ENCODE measurements around the gene GNAI2. TPM values are rescaled to one million over a fixed set of nuclear protein-coding genes. Genes with fewer than 3 reads are reported as not detected.

The GNAI2 gene
- total RNA-seq, 1 donor from 2014 or later, result 225 TPM

GRCh38 chr3:50196253-50196801 lies 39.7 kb upstream of the GNAI2 start:
- Mint-ChIP-seq H3K4me1 (peaks cover 5% of the 10 kb centered on the region), H3K27ac (no peak overlapping the region), H3K9me3 (no peaks in the 10 kb centered on the region), H3K4me3 (no peak overlapping the region), H3K36me3 (ENCODE audit: low read depth) (no peaks in the 10 kb centered on the region), H3K27me3 (peaks cover 23% of the 10 kb centered on the region)
- intact Hi-C loops (cut with micrococcal nuclease), result no loop called here
- DNase-seq, result no peak

- intact Hi-C loops (cut with micrococcal nuclease), result no loop called here
- H3K4me1 Mint-ChIP-seq, result no peaks in the 10 kb centered on the region
- no peaks in the 10 kb centered on the region for H3K9me3 Mint-ChIP-seq
- H3K27me3 Mint-ChIP-seq, result peaks cover 36% of the 10 kb centered on the region
- H3K36me3 Mint-ChIP-seq (ENCODE audit: low read depth), result no peaks in the 10 kb centered on the region
- no peak overlapping the region for H3K27ac Mint-ChIP-seq
- H3K4me3 Mint-ChIP-seq, result no peak overlapping the region
- DNase-seq, result no peak
Observed at GRCh38 chr3:50201573-50202315, 34.3 kb upstream of the GNAI2 start.

GRCh38 chr3:50202353-50203112 lies 33.5 kb upstream of the GNAI2 start:
- peaks cover 35% of the 10 kb centered on the region for H3K27me3 Mint-ChIP-seq

GRCh38 chr3:50203113-50203808 lies 32.7 kb upstream of the GNAI2 start:
- DNase-seq, result no peak
- intact Hi-C loops (cut with micrococcal nuclease), result no loop called here
- no peaks in the 10 kb centered on the region for H3K4me1 Mint-ChIP-seq
- H3K9me3 Mint-ChIP-seq, result no peaks in the 10 kb centered on the region
- peaks cover 38% of the 10 kb centered on the region for H3K27me3 Mint-ChIP-seq
- H3K27ac Mint-ChIP-seq, result no peak overlapping the region
- no peak overlapping the region for H3K4me3 Mint-ChIP-seq
- H3K36me3 Mint-ChIP-seq (ENCODE audit: low read depth), result no peaks in the 10 kb centered on the region

More at GRCh38 chr3:50202353-50203112, 33.5 kb upstream of the GNAI2 start:
- intact Hi-C loops (cut with micrococcal nuclease), result no loop called here
- H3K27ac Mint-ChIP-seq, result no peak overlapping the region
- H3K9me3 Mint-ChIP-seq, result no peaks in the 10 kb centered on the region
- H3K36me3 Mint-ChIP-seq (ENCODE audit: low read depth), result no peaks in the 10 kb centered on the region
- no peak for DNase-seq
- H3K4me3 Mint-ChIP-seq, result no peak overlapping the region
- H3K4me1 Mint-ChIP-seq, result no peaks in the 10 kb centered on the region

- no peak for DNase-seq
- no peaks in the 10 kb centered on the region for H3K9me3 Mint-ChIP-seq
- peaks cover 42% of the 10 kb centered on the region for H3K27me3 Mint-ChIP-seq
- no peaks in the 10 kb centered on the region for H3K4me1 Mint-ChIP-seq
- H3K4me3 Mint-ChIP-seq, result no peak overlapping the region
- H3K27ac Mint-ChIP-seq, result no peak overlapping the region
- H3K36me3 Mint-ChIP-seq (ENCODE audit: low read depth), result no peaks in the 10 kb centered on the region
- intact Hi-C loops (cut with micrococcal nuclease), result no loop called here
Observed at GRCh38 chr3:50203809-50204803, 31.9 kb upstream of the GNAI2 start.

- H3K27ac Mint-ChIP-seq, result no peak within 1 kb of the TSS
- H3K36me3 Mint-ChIP-seq (ENCODE audit: low read depth), result no peaks in the 10 kb centered on the region
Observed at GRCh38 chr3:50204804-50205412, 31.1 kb upstream of the GNAI2 start, which contains the start of gene SLC38A3. TSS of gene SLC38A3 (plus strand) at chr3:50205271. CDS start at chr3:50214200, 8,929 bp downstream.

GRCh38 chr3:50205413-50206276 lies 30.4 kb upstream of the GNAI2 start:
- no peaks in the 10 kb centered on the region for H3K9me3 Mint-ChIP-seq
- H3K4me3 Mint-ChIP-seq, result no peak overlapping the region
- no peak overlapping the region for H3K27ac Mint-ChIP-seq
- no peaks in the 10 kb centered on the region for H3K36me3 Mint-ChIP-seq (ENCODE audit: low read depth)
- H3K27me3 Mint-ChIP-seq, result peaks cover 42% of the 10 kb centered on the region
- H3K4me1 Mint-ChIP-seq, result no peaks in the 10 kb centered on the region
- DNase-seq, result peak; percentile 77
- intact Hi-C loops (cut with micrococcal nuclease), result no loop called here

More at GRCh38 chr3:50204804-50205412, 31.1 kb upstream of the GNAI2 start, which contains the start of gene SLC38A3:
- intact Hi-C loops (cut with micrococcal nuclease), result no loop called here
- H3K4me1 Mint-ChIP-seq, result no peaks in the 10 kb centered on the region
- peak; percentile 67 for DNase-seq
- H3K9me3 Mint-ChIP-seq, result no peaks in the 10 kb centered on the region
- no peak within 1 kb of the TSS for H3K4me3 Mint-ChIP-seq
- H3K27me3 Mint-ChIP-seq, result peaks cover 42% of the 10 kb centered on the region

- no peak overlapping the region for H3K4me3 Mint-ChIP-seq
- peaks cover 40% of the 10 kb centered on the region for H3K27me3 Mint-ChIP-seq
- no peak overlapping the region for H3K27ac Mint-ChIP-seq
- H3K9me3 Mint-ChIP-seq, result no peaks in the 10 kb centered on the region
- intact Hi-C loops (cut with micrococcal nuclease), result no loop called here
- no peak for DNase-seq
- H3K4me1 Mint-ChIP-seq, result peaks cover 4% of the 10 kb centered on the region
- no peaks in the 10 kb centered on the region for H3K36me3 Mint-ChIP-seq (ENCODE audit: low read depth)
Observed at GRCh38 chr3:50207359-50208042, 28.5 kb upstream of the GNAI2 start.

GRCh38 chr3:50208677-50209344 lies 27.2 kb upstream of the GNAI2 start:
- Mint-ChIP-seq H3K27ac (no peak overlapping the region), H3K9me3 (no peaks in the 10 kb centered on the region), H3K4me1 (peaks cover 4% of the 10 kb centered on the region), H3K36me3 (ENCODE audit: low read depth) (no peaks in the 10 kb centered on the region), H3K27me3 (peaks cover 30% of the 10 kb centered on the region), H3K4me3 (no peak overlapping the region)
- intact Hi-C loops (cut with micrococcal nuclease), result no loop called here
- DNase-seq, result no peak

GRCh38 chr3:50210176-50210509 lies 25.9 kb upstream of the GNAI2 start:
- H3K36me3 Mint-ChIP-seq (ENCODE audit: low read depth), result no peaks in the 10 kb centered on the region
- no peaks in the 10 kb centered on the region for H3K9me3 Mint-ChIP-seq
- DNase-seq, result no peak
- H3K4me1 Mint-ChIP-seq, result peaks cover 4% of the 10 kb centered on the region
- intact Hi-C loops (cut with micrococcal nuclease), result no loop called here
- H3K27ac Mint-ChIP-seq, result no peak overlapping the region
- no peak overlapping the region for H3K4me3 Mint-ChIP-seq
- peaks cover 21% of the 10 kb centered on the region for H3K27me3 Mint-ChIP-seq
